GM19467 (cell line): ENCODE results near the gene TVP23B.
"Not testable (repeated sequence)": the region's sequence is repeated elsewhere in the genome, so short reads cannot be mapped to it uniquely, and the experiment has no call there.

Experiments
- ATAC-seq: cut with Tn5 transposase; IDR thresholded peaks from one replicate; pipeline ENCODE4 v1.9.1; 2021; ENCODE audit warnings: mild to moderate bottlenecking, moderate library complexity; ENCODE audit not compliant: unreplicated experiment

The TVP23B gene

DNA sequence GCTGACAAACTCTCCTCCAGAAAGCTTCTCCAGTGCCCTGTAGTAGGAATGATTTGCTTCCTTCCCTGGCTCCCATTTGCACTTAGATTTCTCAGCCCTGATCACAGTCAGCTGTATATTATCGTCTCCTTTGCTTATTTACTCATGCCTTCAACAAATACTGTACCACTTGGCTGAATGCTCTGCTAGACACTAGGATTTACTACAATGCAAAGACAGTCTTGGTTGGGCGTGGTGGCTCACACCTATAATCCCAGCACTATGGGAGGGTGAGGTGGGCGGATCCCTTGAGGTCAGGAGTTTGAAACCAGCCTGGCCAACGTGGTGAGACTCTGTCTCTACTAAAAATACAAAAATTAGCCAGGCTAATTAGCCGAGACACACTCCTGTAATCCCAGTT is 5.9 kb downstream of the TVP23B start:
- not testable (repeated sequence) for ATAC-seq

- not testable (repeated sequence) for ATAC-seq
These were observed 10.4 kb downstream of the TVP23B start for GRCh38 chr17:18791402-18791801.

- ATAC-seq = not testable (repeated sequence)
These were observed 13.9 kb downstream of the TVP23B start for GRCh38 chr17:18794841-18795240.

- not testable (repeated sequence) for ATAC-seq
These were observed 15.9 kb downstream of the TVP23B start for GRCh38 chr17:18796887-18797286.

DNA sequence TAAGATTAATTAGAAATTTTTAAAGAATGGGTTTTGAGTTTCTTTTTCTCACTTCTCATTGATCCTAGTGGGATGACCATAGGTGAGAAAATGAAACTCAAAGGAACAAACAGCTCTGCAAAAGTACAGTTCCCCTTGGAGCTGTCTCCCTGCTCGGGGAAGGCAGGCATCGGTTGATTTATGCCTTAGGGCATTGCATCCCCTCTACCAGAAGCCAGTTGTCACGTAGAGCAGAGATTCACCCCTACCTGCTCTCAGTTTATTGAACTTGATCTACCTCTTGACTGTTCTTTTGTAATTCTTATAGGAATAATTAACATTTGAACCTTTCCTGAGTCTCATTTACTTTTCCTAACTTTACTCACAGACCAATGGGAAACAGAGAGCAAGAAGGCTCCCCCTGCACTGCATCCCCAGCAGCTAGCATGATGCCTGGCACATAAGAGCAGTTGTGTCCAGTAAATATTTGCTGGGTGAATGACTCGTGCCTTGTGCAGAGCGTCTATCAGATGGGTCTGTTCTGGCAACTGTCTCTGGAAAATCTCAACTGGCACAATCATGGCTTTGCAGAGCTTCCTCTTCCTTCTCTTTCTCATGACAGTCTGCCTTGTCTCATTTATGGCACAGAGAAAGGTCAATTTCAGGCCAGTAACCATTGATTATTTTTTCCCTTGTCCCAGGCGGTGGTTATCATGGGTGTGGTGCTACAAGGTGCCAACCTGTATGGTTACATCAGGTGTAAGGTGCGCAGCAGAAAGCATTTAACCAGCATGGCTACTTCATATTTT is 22.7 kb downstream of the TVP23B start:
- not testable (repeated sequence) for ATAC-seq

DNA sequence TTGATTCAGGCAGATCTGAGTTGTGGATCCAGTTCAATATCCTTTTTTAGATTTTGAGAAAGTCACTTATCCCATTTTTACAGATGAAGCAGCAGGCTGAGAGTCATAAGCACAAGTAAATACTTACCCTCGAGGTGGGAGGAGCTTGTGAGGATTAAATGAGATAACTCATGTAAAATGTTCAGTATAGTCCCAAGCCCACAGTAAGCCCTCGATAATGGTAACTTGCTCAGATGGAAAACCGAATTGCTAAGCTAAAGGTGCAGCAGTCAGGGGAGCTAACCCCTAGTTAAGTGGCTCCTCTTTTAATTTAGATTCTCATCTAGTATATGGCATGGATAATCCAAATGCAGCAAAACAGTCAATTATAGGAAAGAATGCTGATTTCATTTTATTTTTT is 34.9 kb downstream of the TVP23B start:
- not testable (repeated sequence) for ATAC-seq

- ATAC-seq = not testable (repeated sequence)
These were observed 35.7 kb downstream of the TVP23B start for GRCh38 chr17:18816489-18817371.

DNA sequence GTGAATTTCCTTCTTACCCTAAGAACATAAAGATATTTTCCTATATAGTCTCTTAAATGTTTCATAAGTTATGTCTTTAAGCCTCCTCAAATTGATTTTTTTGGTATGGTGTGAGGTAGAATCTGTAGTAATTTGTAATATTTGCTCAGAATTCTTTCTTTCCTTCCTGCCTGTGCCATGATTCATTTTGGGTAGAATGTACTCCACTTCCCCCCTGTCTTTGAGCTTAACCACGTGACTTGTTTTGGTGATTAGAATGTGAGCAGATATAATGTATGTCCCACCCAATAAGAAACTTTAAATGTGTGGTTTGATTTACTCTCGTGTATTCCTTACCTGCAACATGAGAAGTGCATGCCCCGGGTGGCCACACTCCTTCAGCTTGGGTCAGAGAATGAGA is 40.4 kb downstream of the TVP23B start:
- not testable (repeated sequence) for ATAC-seq

DNA sequence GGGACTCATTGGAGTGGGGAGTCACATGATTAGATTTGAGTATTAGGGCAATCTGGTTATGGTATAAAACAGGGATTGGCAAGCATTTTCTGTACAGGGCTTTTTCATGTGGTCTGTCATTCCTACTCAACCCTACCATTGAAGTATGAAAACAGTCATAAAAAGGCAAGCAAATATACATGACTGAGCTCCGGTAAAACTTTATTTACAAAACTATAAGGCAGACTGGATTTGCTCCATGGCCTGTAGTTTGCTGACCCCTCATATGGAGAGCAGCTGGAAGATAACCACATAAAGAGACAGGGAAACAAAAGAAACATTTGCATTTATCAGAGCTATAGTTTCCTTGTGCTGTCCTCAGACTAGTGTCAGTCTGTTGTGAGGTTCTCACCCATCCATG is 46.6 kb downstream of the TVP23B start:
- ATAC-seq = not testable (repeated sequence)

- no peak for ATAC-seq
These were observed 67.5 kb downstream of the TVP23B start for GRCh38 chr17:18848501-18848900.

- ATAC-seq = no peak
These were observed 69.7 kb downstream of the TVP23B start for GRCh38 chr17:18850679-18851078.

DNA sequence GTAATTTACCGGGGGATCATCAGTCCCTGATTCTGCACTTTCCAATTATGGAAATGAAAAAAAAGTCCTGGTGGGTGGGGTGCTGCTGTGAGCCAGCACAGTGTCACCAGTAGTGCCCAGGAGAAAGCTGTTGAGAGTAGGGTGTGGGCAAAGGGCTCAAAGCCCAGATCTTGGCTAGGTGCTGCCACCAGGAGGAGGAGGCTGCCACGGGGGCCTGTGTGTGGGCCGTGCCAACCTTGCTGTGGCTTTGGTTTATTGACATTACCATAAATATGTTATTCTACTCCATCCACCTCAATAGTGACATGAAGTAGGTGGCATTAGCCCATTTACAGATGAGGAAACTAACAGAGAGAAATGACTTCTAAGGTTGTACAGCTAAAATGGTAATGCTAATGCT is 70.2 kb downstream of the TVP23B start:
- ATAC-seq = no peak

- no peak for ATAC-seq
These were observed 74.0 kb downstream of the TVP23B start for GRCh38 chr17:18854956-18855355.

DNA sequence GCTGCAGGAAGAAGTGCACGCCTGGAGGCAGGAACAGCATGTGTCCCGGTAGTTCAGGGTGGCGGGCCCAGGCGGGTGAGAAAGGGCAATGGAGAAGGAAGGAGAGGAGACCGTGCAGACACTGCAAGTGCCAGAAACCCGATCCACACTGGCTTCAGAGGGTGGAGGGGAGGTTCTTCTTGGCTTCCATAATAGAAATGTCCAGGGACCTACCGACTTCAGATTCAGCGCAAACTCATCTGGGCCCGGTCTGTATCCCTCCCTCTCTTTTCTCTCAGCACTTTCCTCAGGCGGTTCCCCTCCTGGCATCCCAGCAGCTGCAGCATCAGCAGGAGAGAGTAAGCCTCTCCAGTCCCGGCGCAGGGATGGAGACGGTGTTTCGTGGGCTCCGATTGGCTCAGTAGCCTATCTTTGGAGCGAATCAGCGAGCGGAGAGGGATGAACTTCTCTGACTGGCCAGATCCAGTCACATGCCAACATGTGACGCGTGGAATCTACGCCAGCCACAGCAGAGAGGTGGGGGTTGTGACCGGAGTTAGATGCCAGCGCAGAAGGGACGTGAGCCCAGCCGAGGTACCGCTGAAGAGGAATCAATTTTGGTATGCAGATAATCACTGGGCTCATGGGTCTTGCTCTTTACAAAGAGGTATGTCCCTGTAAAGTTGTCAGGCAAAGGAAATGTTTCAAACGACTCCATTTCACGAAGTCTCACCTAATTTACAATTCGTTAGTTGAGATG is 75.0 kb downstream of the TVP23B start:
- ATAC-seq = peak; percentile 69
